Gastrocnemius medialis (tissue), 4 donors: ENCODE measurements around the gene HDAC6.

ENCODE experiments used
- POLR2A ChIP-seq, 2 donors: fragments of 450-650 bp; IDR thresholded peaks; one replicate each; pipeline ENCODE4 v1.6.1; 2017; ENCODE audit warnings: antibody characterized with exemption in 2 of 2, mild to moderate bottlenecking in 2 of 2, moderate library complexity in 2 of 2
- TF ChIP-seq, protein P1 (sequence below), 5 experiments: fragments of 450-650 bp in 3 of 5; fragments of 200-600 bp in 2 of 5; sonication (generic) in 2 of 5; IDR thresholded peaks in 4 of 5; conservative IDR thresholded peaks in 1 of 5; 1 replicate in 4 of 5; 2 replicates in 1 of 5; pipeline ENCODE4 v1.5.1; 2016 to 2019; ENCODE audit warnings: antibody characterized with exemption in 5 of 5, mild to moderate bottlenecking in 3 of 5, moderate library complexity in 3 of 5

- TF ChIP-seq POLR2A (IDR thresholded peaks at IDR 0.05): no peak
- TF ChIP-seq, protein P1, sequence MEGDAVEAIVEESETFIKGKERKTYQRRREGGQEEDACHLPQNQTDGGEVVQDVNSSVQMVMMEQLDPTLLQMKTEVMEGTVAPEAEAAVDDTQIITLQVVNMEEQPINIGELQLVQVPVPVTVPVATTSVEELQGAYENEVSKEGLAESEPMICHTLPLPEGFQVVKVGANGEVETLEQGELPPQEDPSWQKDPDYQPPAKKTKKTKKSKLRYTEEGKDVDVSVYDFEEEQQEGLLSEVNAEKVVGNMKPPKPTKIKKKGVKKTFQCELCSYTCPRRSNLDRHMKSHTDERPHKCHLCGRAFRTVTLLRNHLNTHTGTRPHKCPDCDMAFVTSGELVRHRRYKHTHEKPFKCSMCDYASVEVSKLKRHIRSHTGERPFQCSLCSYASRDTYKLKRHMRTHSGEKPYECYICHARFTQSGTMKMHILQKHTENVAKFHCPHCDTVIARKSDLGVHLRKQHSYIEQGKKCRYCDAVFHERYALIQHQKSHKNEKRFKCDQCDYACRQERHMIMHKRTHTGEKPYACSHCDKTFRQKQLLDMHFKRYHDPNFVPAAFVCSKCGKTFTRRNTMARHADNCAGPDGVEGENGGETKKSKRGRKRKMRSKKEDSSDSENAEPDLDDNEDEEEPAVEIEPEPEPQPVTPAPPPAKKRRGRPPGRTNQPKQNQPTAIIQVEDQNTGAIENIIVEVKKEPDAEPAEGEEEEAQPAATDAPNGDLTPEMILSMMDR (IDR thresholded peaks at IDR 0.05 in 4 of 5, conservative IDR thresholded peaks at IDR 0.05 in 1 of 5): no peak
Measured at GRCh38 chrX:48761674-48762471, 40.0 kb upstream of the HDAC6 start, which contains the start of gene GLOD5.
